ENCODE measurements around the gene WFS1.

WFS1 gene

DNA sequence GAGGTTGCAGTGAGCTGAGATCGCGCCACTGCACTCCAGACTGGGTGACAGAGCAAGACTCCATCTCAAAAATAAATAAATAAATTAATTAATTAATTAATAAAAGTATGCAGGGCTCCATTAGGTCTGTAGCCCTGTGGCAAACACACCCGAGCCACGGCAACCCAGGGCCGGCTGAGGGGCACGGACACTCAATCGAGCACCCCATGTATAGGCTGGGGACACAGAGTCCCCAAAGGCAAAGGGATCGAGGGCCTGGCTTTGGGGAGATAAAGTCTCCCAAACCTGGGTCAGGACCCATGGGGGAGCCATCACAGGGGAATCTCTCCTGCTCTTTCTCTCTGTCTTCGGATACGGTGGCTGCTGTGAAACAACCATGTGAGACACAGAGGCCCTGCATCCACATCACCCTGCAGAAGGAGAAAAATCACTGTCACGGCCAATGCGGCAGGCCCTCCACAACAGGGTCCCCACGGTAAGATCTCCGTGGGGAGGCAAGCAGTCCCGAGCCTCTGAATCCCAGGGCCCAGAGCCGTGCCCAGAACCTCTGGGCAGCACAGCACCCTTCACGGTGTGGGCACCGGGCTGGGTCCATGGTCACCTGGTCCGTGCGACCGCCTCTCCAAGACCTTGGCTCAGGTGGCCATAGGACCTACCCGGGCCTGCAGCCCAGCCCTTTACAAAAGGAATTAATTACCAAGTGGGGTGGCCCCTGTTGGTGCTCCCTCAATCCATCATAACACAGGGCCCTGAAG, 81.8 kb downstream of the WFS1 start:
- TF ChIP-seq, protein P1, sequence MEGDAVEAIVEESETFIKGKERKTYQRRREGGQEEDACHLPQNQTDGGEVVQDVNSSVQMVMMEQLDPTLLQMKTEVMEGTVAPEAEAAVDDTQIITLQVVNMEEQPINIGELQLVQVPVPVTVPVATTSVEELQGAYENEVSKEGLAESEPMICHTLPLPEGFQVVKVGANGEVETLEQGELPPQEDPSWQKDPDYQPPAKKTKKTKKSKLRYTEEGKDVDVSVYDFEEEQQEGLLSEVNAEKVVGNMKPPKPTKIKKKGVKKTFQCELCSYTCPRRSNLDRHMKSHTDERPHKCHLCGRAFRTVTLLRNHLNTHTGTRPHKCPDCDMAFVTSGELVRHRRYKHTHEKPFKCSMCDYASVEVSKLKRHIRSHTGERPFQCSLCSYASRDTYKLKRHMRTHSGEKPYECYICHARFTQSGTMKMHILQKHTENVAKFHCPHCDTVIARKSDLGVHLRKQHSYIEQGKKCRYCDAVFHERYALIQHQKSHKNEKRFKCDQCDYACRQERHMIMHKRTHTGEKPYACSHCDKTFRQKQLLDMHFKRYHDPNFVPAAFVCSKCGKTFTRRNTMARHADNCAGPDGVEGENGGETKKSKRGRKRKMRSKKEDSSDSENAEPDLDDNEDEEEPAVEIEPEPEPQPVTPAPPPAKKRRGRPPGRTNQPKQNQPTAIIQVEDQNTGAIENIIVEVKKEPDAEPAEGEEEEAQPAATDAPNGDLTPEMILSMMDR (conservative IDR thresholded peaks at IDR 0.05; ENCODE audit: low read depth, low read length): no peak
- no peak for DNase-seq (ENCODE audit: low read depth)
- no peak overlapping the region for H3K4me3 ChIP-seq (ENCODE audit: low read length)

DNA sequence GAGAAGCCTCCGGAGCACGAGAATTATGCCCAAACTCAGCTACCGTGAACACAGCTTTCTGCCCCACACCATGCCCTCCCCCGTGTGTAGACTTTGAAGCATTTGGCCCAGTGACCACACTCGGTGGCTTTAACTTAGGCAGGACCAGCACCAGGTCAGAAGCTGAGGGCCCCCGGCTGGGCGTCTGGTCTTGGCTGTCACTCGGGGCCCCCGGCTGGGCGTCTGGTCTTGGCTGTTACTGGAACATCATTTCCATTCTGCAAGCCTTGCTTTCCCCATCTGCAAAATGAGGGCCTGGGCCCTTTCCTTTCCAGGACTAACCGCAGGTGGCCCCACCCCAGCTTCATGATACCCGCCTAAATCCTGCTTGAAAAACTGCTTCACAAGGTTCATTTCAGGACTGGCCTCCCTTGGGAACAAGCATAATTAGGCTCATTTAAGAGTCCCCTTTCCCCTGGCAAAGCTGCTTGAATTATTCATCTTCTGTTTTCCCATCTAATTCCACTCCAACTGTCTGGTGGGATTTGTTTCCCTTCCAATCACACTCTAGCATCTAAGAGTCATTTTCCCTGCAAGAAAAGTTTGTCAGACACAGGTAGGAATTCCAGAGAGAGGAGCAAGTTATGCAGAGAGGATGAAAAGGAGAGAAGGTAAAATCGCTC, 82.5 kb downstream of the WFS1 start:
- no peak overlapping the region for H3K4me3 ChIP-seq (ENCODE audit: low read length)
- DNase-seq (ENCODE audit: low read depth): no peak
- TF ChIP-seq, protein P1 (conservative IDR thresholded peaks at IDR 0.05; ENCODE audit: low read depth, low read length): no peak

Data from retinal pigment epithelial cell (primary cell).